Measurements from ENCODE around the gene SLC25A27. TPM values are rescaled to one million over a fixed set of nuclear protein-coding genes. Genes with fewer than 3 reads are reported as not detected.
"Not testable (repeated sequence)": the region's sequence is repeated elsewhere in the genome, so short reads cannot be mapped to it uniquely, and the experiment has no call there.

The SLC25A27 gene
- total RNA-seq, 1 donor from 2014 or later = 11.7 TPM

- Histone ChIP-seq H3K9me3 (no peaks in the 10 kb centered on the region), H3K27me3 (no peaks in the 10 kb centered on the region), H3K4me3 (no peak overlapping the region), H3K27ac (no peak overlapping the region), H3K4me1 (no peaks in the 10 kb centered on the region), H3K36me3 (no peaks in the 10 kb centered on the region)
- intact Hi-C loops (cut with DNase I) = no loop called here
- no peak for DNase-seq (ENCODE audit: low spot score in 2 of 2)
- no peak for TF ChIP-seq CTCF (IDR thresholded peaks at IDR 0.05)
These were observed 9.6 kb upstream of the SLC25A27 start for GRCh38 chr6:46642928-46643751.

GRCh38 chr6:46645265-46645664, 7.5 kb upstream of the SLC25A27 start:
- no peak overlapping the region for H3K4me3 ChIP-seq
- intact Hi-C loops (cut with DNase I) = no loop called here
- H3K9me3 ChIP-seq = no peaks in the 10 kb centered on the region
- DNase-seq (ENCODE audit: low spot score in 2 of 2) = no peak
- no peaks in the 10 kb centered on the region for H3K36me3 ChIP-seq
- no peak overlapping the region for H3K27ac ChIP-seq
- no peaks in the 10 kb centered on the region for H3K4me1 ChIP-seq
- H3K27me3 ChIP-seq = no peaks in the 10 kb centered on the region
- TF ChIP-seq CTCF (IDR thresholded peaks at IDR 0.05) = no peak

- H3K4me3 ChIP-seq; H3K27ac ChIP-seq; H3K4me1 ChIP-seq; H3K27me3 ChIP-seq; DNase-seq (ENCODE audit: low spot score in 2 of 2); intact Hi-C loops (cut with DNase I); H3K36me3 ChIP-seq; H3K9me3 ChIP-seq: not testable (repeated sequence)
These were observed 4.7 kb upstream of the SLC25A27 start for GRCh38 chr6:46648108-46648507.

- TF ChIP-seq CTCF (IDR thresholded peaks at IDR 0.05) = no peak
- intact Hi-C loops (cut with DNase I) = no loop called here
- no peak for DNase-seq (ENCODE audit: low spot score in 2 of 2)
These were observed 3.8 kb upstream of the SLC25A27 start for GRCh38 chr6:46648869-46649492.

GRCh38 chr6:46651006-46651405, 1.8 kb upstream of the SLC25A27 start:
- Histone ChIP-seq H3K9me3 (no peaks in the 10 kb centered on the region), H3K36me3 (no peaks in the 10 kb centered on the region), H3K4me3 (no peak overlapping the region), H3K27ac (no peak overlapping the region), H3K4me1 (peaks cover 0 to 4% of the 10 kb centered on the region in 2 donors), H3K27me3 (no peaks in the 10 kb centered on the region)
- intact Hi-C loops (cut with DNase I) = no loop called here
- no peak for DNase-seq (ENCODE audit: low spot score in 2 of 2)
- TF ChIP-seq CTCF (IDR thresholded peaks at IDR 0.05) = no peak

More at GRCh38 chr6:46648869-46649492, 3.8 kb upstream of the SLC25A27 start:
- Histone ChIP-seq H3K4me3 (no peak overlapping the region), H3K36me3 (no peaks in the 10 kb centered on the region), H3K27ac (no peak overlapping the region), H3K4me1 (no peaks in the 10 kb centered on the region), H3K27me3 (no peaks in the 10 kb centered on the region), H3K9me3 (no peaks in the 10 kb centered on the region)

GRCh38 chr6:46651816-46652215, 959 bp upstream of the SLC25A27 start:
- DNase-seq (ENCODE audit: low spot score in 2 of 2) = no peak
- no peaks in the 10 kb centered on the region for H3K27me3 ChIP-seq
- H3K4me3 ChIP-seq = peak overlapping the region; percentile 85 to 90
- intact Hi-C loops (cut with DNase I) = loop anchor here (2.0 kb wide), 1 partner anchor 521 kb away; no protein-coding TSS in a partner anchor
- no peak for TF ChIP-seq CTCF (IDR thresholded peaks at IDR 0.05)
- no peaks in the 10 kb centered on the region for H3K36me3 ChIP-seq
- H3K4me1 ChIP-seq = peaks cover 0 to 4% of the 10 kb centered on the region in 2 donors
- H3K9me3 ChIP-seq = no peaks in the 10 kb centered on the region
- H3K27ac ChIP-seq = no peak overlapping the region
